ENCODE measurements around the gene RAB11FIP5. TPM values are rescaled to one million over a fixed set of nuclear protein-coding genes. Genes with fewer than 3 reads are reported as not detected.

The RAB11FIP5 gene
- total and polyA plus RNA-seq, 2 donors (not counting 3 experiments of a cell fraction or from before 2014, with no cell fraction given), result 36.6 to 47.0 TPM

DNA sequence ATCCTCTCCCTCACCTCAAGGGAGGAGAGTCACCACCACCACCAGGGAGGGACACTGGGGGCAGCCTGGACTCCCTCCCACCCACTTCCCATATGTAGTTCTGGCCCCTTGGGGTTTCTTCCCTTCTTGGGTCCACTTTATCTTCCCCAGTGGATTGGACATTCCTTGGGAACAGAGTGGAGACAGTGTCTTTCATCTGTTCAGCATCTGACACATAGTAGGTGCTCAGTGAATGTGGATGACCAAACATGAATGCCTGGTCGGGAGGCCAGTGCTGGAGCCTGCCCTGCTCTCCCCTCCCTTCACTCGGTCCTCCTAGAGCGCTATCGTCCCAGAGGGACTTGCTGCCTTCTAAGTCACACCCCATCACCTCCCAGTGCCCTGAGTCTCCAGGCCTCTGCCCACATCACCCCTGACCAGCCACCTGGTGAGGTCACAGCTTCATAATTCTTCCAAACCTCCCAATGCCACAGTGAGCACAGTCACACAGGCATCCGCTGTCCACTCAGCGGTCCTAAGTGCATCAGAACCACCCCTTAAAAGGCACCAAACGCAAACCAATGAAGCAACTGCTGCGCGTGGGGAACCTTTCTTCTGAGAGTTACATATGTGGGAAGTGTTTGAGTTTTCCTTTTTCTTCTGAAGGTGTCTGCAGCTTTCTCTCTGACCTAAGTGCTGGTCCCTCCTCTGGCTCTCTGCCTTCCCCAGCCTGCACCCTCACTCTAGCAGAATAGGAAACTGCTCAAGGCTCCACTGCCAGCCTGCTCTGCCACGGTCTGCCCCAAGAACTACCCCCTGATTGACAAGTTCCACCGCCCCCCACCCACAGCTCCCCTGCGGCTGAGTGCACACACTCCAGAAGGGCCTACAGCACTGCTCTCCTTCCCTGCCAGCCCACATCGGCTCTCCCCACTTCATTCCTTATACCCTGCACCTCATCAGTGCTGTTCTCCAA, 34.0 kb downstream of the RAB11FIP5 start:
- DNase-seq (ENCODE audit: low read depth, low spot score) (no peak), FAIRE-seq (no peak)
- Histone ChIP-seq H3K36me3 (ENCODE audit: control insufficient read depth in 2 of 2, extremely low read depth in 1 of 2, insufficient read depth in 2 of 2, low read length in 2 of 2) (peaks cover 6 to 27% of the 10 kb centered on the region in 2 experiments), H3K79me2 (ENCODE audit: control insufficient read depth, insufficient read depth, low read length) (peaks cover 21% of the 10 kb centered on the region), H3K9me1 (replicated peaks; ENCODE audit: control insufficient read depth, extremely low read depth, insufficient read depth, low read length) (no peaks in the 10 kb centered on the region), H4K20me1 (replicated peaks; ENCODE audit: control insufficient read depth, extremely low read depth, insufficient read depth, low read length) (no peaks in the 10 kb centered on the region), H3K9ac (replicated peaks; ENCODE audit: extremely low read depth, insufficient read depth, low read length) (no peak overlapping the region), H3K9me3 (replicated peaks; ENCODE audit: control insufficient read depth, insufficient read depth, low read length) (no peaks in the 10 kb centered on the region), H3K27me3 (ENCODE audit: control insufficient read depth in 2 of 2, insufficient read depth in 2 of 2, low read length in 2 of 2) (no peaks in the 10 kb centered on the region), H2AFZ (ENCODE audit: low read depth, low read length) (no peak overlapping the region), H3K4me3 (replicated peaks in 1 of 3; ENCODE audit: insufficient read depth in 1 of 3, low read depth in 1 of 3, low read length in 3 of 3) (no peak overlapping the region), H3K4me2 (ENCODE audit: insufficient read depth, low read length) (no peak overlapping the region), H3K4me1 (ENCODE audit: control insufficient read depth, extremely low read depth, insufficient read depth, low read length) (peaks cover 2% of the 10 kb centered on the region), H3K27ac (ENCODE audit: insufficient read depth, low read depth, low read length) (no peak overlapping the region)
- TF ChIP-seq POLR2AphosphoS5 (IDR thresholded peaks at IDR 0.05; ENCODE audit: insufficient read depth, low read depth, low read length), result no peak
- TF ChIP-seq GATA2 (IDR thresholded peaks at IDR 0.05; ENCODE audit: insufficient read depth, insufficient read length, low read depth, low read length), result no peak
- BruUV-seq (replicated peaks), result no TSS peak
- intact Hi-C loops (cut with micrococcal nuclease), result no loop called here
- POLR2A ChIA-PET, result no interaction called here
- dilution Hi-C loops (cut with MboI; ENCODE audit: extremely low pct_ligation_motif_present, low sequenced_read_pairs), result no loop called here
- CTCF ChIA-PET, result interaction anchor here (1.2 to 1.8 kb wide), 2 partner anchors 78 kb away, joined by 4 to 5 read pairs; no protein-coding TSS in a partner anchor

DNA sequence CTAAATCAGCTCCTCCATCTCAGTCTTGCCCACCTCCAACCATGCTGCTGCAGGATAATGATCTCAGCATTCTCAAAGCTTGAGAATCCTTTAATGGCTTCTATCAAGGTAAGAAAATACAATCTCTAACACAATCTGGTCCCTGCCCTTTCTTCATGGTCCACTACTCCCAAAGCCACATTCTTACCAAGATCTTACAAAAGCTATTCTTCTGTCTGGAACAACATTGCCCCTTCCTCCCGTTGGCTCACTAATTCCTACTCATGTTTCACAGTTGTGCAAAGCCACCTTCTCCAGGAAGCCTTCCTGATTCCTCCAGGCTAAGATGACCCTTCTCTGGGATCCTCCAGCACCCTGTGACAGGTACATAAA, 35.3 kb downstream of the RAB11FIP5 start:
- no peak overlapping the region for H3K9ac ChIP-seq (replicated peaks; ENCODE audit: extremely low read depth, insufficient read depth, low read length)
- no peaks in the 10 kb centered on the region for H3K9me3 ChIP-seq (replicated peaks; ENCODE audit: control insufficient read depth, insufficient read depth, low read length)
- H3K27me3 ChIP-seq (ENCODE audit: control insufficient read depth in 2 of 2, insufficient read depth in 2 of 2, low read length in 2 of 2), result no peaks in the 10 kb centered on the region
- no peaks in the 10 kb centered on the region for H3K9me1 ChIP-seq (replicated peaks; ENCODE audit: control insufficient read depth, extremely low read depth, insufficient read depth, low read length)
- DNase-seq (ENCODE audit: low read depth, low spot score), result no peak
- H3K4me3 ChIP-seq (replicated peaks in 1 of 3; ENCODE audit: insufficient read depth in 1 of 3, low read depth in 1 of 3, low read length in 3 of 3), result no peak overlapping the region
- POLR2A ChIA-PET, result no interaction called here
- H3K36me3 ChIP-seq (ENCODE audit: control insufficient read depth in 2 of 2, extremely low read depth in 1 of 2, insufficient read depth in 2 of 2, low read length in 2 of 2), result peaks cover 5 to 28% of the 10 kb centered on the region in 2 experiments
- H3K27ac ChIP-seq (ENCODE audit: insufficient read depth, low read depth, low read length), result no peak overlapping the region
- dilution Hi-C loops (cut with MboI; ENCODE audit: extremely low pct_ligation_motif_present, low sequenced_read_pairs), result no loop called here
- H3K79me2 ChIP-seq (ENCODE audit: control insufficient read depth, insufficient read depth, low read length), result peaks cover 8% of the 10 kb centered on the region
- H3K4me2 ChIP-seq (ENCODE audit: insufficient read depth, low read length), result no peak overlapping the region
- no peak for FAIRE-seq
- no peaks in the 10 kb centered on the region for H3K4me1 ChIP-seq (ENCODE audit: control insufficient read depth, extremely low read depth, insufficient read depth, low read length)
- no peaks in the 10 kb centered on the region for H4K20me1 ChIP-seq (replicated peaks; ENCODE audit: control insufficient read depth, extremely low read depth, insufficient read depth, low read length)
- TF ChIP-seq JUN (IDR thresholded peaks at IDR 0.05; ENCODE audit: borderline replicate concordance, insufficient read depth, insufficient read length, low read depth) (no peak), MYC (IDR thresholded peaks at IDR 0.05; ENCODE audit: low read depth, low read length) (no peak), EZH2 (IDR thresholded peaks at IDR 0.05; ENCODE audit: borderline replicate concordance, low read depth, low read length, severe bottlenecking) (no peak), GATA2 (IDR thresholded peaks at IDR 0.05; ENCODE audit: insufficient read depth, insufficient read length, low read depth, low read length) (no peak), FOS (IDR thresholded peaks at IDR 0.05; ENCODE audit: borderline replicate concordance, insufficient read depth, low read length) (no peak), POLR2A (IDR thresholded peaks at IDR 0.05; ENCODE audit: low read depth, low read length) (no peak), POLR2AphosphoS5 (IDR thresholded peaks at IDR 0.05; ENCODE audit: insufficient read depth, low read depth, low read length) (no peak)
- TF ChIP-seq, protein P1, sequence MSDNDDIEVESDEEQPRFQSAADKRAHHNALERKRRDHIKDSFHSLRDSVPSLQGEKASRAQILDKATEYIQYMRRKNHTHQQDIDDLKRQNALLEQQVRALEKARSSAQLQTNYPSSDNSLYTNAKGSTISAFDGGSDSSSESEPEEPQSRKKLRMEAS (IDR thresholded peaks at IDR 0.05; ENCODE audit: insufficient read depth, insufficient read length), result no peak
- BruUV-seq (replicated peaks), result no TSS peak
- H2AFZ ChIP-seq (ENCODE audit: low read depth, low read length), result no peak overlapping the region
- CTCF ChIA-PET, result interaction anchor here (1.2 kb wide), 2 partner anchors 79 to 104 kb away, joined by 3 to 4 read pairs; no protein-coding TSS in a partner anchor
- intact Hi-C loops (cut with micrococcal nuclease), result no loop called here
